Stimulated activated CD4-positive, alpha-beta T cell treated with anti-CD3 and anti-CD28 coated beads, Interleukin-12 subunit alpha, Interleukin-12 subunit beta, amount 100 ng/mL, for 24 hours (primary cell): ENCODE data around the gene OTUD5.
"Not testable (repeated sequence)": the region's sequence is repeated elsewhere in the genome, so short reads cannot be mapped to it uniquely, and the experiment has no call there.

ENCODE experiments used
- DNase-seq, 2 experiments: peaks; one replicate each; pipeline ENCODE4 v3.0.0-alpha.2; 2020; ENCODE audit warnings: low read depth in 2 of 2

The OTUD5 gene

GRCh38 chrX:48890296-48890925 is 67.0 kb downstream of the OTUD5 start:
- no peak for DNase-seq

GRCh38 chrX:48886586-48886985 is 70.8 kb downstream of the OTUD5 start:
- not testable (repeated sequence) for DNase-seq

- no peak for DNase-seq
These were observed 73.7 kb downstream of the OTUD5 start for GRCh38 chrX:48883729-48884128.

GRCh38 chrX:48876944-48877343 is 80.5 kb downstream of the OTUD5 start:
- not testable (repeated sequence) for DNase-seq
